ENCODE data around the gene CLIC1. TPM values are rescaled to one million over a fixed set of nuclear protein-coding genes. Genes with fewer than 3 reads are reported as not detected.

The CLIC1 gene
- total and polyA plus RNA-seq, 2 experiments from 2014 or later = 269 to 296 TPM

DNA sequence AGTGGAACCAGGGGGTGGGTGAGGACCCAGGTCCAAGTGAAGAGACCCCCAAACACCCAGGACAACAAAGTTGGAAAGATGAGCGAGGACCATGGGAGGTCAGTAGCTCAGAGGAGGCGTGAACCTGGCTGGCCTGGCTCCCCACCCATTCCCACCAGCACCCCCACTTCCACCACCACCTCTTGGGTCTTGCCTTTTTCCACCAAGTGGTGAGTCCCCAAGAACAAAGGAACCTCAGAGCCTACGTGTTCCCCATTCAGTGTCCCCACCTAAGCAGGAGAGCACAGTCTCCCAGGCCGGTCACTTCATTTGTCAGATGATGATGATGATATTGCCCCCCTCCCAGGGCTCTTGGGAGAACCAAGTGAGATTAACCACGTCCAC, 41.3 kb upstream of the CLIC1 start:
- H3K4me3 Mint-ChIP-seq = no peak overlapping the region
- Histone ChIP-seq H2AFZ (no peak overlapping the region), H3K4me1 (ENCODE audit: insufficient read depth) (no peaks in the 10 kb centered on the region), H3K4me3 (no peak overlapping the region), H3F3A (replicated peaks; ENCODE audit: low read depth) (peaks cover 4% of the 10 kb centered on the region; the same call in 1 of the 2 replicates), H3K9me2 (ENCODE audit: insufficient read depth) (no peaks in the 10 kb centered on the region), H3K79me2 (replicated peaks; ENCODE audit: insufficient read depth) (no peaks in the 10 kb centered on the region), H3K4me2 (no peak overlapping the region), H3K36me3 (ENCODE audit: insufficient read depth) (no peaks in the 10 kb centered on the region), H3K27me3 (ENCODE audit: insufficient read depth) (no peaks in the 10 kb centered on the region), H3K27ac (ENCODE audit: low read depth) (no peak overlapping the region; the same call in 1 of the 2 replicates), H4K20me1 (replicated peaks; ENCODE audit: insufficient read depth) (no peaks in the 10 kb centered on the region; the same call in 1 of the 2 replicates)
- no peaks in the 10 kb centered on the region for H3K4me1 Mint-ChIP-seq
- ATAC-seq (no peak), DNase-seq (ENCODE audit: low spot score) (no peak)
- H3K27me3 Mint-ChIP-seq (ENCODE audit: insufficient read depth, low read depth, poor library complexity) = peaks cover 23% of the 10 kb centered on the region
- peaks cover 27% of the 10 kb centered on the region for H3K36me3 Mint-ChIP-seq (ENCODE audit: low read depth)
- no peak for TF ChIP-seq JUNB (IDR thresholded peaks at IDR 0.05; ENCODE audit: unreplicated experiment)
- no peak for TF ChIP-seq STAT1 (IDR thresholded peaks at IDR 0.05; ENCODE audit: unreplicated experiment)
- TF ChIP-seq EZH2phosphoT487 (IDR thresholded peaks at IDR 0.05; ENCODE audit: unreplicated experiment) = no peak
- TF ChIP-seq, protein P1, sequence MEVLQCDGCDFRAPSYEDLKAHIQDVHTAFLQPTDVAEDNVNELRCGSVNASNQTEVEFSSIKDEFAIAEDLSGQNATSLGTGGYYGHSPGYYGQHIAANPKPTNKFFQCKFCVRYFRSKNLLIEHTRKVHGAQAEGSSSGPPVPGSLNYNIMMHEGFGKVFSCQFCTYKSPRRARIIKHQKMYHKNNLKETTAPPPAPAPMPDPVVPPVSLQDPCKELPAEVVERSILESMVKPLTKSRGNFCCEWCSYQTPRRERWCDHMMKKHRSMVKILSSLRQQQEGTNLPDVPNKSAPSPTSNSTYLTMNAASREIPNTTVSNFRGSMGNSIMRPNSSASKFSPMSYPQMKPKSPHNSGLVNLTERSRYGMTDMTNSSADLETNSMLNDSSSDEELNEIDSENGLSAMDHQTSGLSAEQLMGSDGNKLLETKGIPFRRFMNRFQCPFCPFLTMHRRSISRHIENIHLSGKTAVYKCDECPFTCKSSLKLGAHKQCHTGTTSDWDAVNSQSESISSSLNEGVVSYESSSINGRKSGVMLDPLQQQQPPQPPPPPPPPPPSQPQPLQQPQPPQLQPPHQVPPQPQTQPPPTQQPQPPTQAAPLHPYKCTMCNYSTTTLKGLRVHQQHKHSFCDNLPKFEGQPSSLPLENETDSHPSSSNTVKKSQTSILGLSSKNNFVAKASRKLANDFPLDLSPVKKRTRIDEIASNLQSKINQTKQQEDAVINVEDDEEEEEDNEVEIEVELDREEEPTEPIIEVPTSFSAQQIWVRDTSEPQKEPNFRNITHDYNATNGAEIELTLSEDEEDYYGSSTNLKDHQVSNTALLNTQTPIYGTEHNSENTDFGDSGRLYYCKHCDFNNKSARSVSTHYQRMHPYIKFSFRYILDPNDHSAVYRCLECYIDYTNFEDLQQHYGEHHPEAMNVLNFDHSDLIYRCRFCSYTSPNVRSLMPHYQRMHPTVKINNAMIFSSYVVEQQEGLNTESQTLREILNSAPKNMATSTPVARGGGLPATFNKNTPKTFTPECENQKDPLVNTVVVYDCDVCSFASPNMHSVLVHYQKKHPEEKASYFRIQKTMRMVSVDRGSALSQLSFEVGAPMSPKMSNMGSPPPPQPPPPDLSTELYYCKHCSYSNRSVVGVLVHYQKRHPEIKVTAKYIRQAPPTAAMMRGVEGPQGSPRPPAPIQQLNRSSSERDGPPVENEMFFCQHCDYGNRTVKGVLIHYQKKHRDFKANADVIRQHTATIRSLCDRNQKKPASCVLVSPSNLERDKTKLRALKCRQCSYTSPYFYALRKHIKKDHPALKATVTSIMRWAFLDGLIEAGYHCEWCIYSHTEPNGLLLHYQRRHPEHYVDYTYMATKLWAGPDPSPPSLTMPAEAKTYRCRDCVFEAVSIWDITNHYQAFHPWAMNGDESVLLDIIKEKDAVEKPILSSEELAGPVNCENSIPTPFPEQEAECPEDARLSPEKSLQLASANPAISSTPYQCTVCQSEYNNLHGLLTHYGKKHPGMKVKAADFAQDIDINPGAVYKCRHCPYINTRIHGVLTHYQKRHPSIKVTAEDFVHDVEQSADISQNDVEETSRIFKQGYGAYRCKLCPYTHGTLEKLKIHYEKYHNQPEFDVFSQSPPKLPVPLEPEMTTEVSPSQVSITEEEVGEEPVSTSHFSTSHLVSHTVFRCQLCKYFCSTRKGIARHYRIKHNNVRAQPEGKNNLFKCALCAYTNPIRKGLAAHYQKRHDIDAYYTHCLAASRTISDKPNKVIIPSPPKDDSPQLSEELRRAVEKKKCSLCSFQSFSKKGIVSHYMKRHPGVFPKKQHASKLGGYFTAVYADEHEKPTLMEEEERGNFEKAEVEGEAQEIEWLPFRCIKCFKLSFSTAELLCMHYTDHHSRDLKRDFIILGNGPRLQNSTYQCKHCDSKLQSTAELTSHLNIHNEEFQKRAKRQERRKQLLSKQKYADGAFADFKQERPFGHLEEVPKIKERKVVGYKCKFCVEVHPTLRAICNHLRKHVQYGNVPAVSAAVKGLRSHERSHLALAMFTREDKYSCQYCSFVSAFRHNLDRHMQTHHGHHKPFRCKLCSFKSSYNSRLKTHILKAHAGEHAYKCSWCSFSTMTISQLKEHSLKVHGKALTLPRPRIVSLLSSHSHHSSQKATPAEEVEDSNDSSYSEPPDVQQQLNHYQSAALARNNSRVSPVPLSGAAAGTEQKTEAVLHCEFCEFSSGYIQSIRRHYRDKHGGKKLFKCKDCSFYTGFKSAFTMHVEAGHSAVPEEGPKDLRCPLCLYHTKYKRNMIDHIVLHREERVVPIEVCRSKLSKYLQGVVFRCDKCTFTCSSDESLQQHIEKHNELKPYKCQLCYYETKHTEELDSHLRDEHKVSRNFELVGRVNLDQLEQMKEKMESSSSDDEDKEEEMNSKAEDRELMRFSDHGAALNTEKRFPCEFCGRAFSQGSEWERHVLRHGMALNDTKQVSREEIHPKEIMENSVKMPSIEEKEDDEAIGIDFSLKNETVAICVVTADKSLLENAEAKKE (CRISPR knock-in tag; IDR thresholded peaks at IDR 0.05) = no peak
- TF ChIP-seq, protein P2, sequence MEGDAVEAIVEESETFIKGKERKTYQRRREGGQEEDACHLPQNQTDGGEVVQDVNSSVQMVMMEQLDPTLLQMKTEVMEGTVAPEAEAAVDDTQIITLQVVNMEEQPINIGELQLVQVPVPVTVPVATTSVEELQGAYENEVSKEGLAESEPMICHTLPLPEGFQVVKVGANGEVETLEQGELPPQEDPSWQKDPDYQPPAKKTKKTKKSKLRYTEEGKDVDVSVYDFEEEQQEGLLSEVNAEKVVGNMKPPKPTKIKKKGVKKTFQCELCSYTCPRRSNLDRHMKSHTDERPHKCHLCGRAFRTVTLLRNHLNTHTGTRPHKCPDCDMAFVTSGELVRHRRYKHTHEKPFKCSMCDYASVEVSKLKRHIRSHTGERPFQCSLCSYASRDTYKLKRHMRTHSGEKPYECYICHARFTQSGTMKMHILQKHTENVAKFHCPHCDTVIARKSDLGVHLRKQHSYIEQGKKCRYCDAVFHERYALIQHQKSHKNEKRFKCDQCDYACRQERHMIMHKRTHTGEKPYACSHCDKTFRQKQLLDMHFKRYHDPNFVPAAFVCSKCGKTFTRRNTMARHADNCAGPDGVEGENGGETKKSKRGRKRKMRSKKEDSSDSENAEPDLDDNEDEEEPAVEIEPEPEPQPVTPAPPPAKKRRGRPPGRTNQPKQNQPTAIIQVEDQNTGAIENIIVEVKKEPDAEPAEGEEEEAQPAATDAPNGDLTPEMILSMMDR (conservative IDR thresholded peaks at IDR 0.05; ENCODE audit: low read depth in 2 of 2) = no peak
- TF ChIP-seq CREB1 (CRISPR knock-in tag; IDR thresholded peaks at IDR 0.05; ENCODE audit: low read depth) = no peak
- no peak for TF ChIP-seq ZNF331 (CRISPR knock-in tag; IDR thresholded peaks at IDR 0.05; ENCODE audit: low read depth)
- TF ChIP-seq EZH2 (IDR thresholded peaks at IDR 0.05; ENCODE audit: low read depth, unreplicated experiment) = no peak
- no peak for TF ChIP-seq ZNF114 (CRISPR knock-in tag; IDR thresholded peaks at IDR 0.05)
- TF ChIP-seq, protein P3, sequence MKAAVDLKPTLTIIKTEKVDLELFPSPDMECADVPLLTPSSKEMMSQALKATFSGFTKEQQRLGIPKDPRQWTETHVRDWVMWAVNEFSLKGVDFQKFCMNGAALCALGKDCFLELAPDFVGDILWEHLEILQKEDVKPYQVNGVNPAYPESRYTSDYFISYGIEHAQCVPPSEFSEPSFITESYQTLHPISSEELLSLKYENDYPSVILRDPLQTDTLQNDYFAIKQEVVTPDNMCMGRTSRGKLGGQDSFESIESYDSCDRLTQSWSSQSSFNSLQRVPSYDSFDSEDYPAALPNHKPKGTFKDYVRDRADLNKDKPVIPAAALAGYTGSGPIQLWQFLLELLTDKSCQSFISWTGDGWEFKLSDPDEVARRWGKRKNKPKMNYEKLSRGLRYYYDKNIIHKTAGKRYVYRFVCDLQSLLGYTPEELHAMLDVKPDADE (IDR thresholded peaks at IDR 0.05) = no peak
- TF ChIP-seq POLR2AphosphoS5 (IDR thresholded peaks at IDR 0.05; ENCODE audit: low read depth) = no peak
- TF ChIP-seq, protein P4, sequence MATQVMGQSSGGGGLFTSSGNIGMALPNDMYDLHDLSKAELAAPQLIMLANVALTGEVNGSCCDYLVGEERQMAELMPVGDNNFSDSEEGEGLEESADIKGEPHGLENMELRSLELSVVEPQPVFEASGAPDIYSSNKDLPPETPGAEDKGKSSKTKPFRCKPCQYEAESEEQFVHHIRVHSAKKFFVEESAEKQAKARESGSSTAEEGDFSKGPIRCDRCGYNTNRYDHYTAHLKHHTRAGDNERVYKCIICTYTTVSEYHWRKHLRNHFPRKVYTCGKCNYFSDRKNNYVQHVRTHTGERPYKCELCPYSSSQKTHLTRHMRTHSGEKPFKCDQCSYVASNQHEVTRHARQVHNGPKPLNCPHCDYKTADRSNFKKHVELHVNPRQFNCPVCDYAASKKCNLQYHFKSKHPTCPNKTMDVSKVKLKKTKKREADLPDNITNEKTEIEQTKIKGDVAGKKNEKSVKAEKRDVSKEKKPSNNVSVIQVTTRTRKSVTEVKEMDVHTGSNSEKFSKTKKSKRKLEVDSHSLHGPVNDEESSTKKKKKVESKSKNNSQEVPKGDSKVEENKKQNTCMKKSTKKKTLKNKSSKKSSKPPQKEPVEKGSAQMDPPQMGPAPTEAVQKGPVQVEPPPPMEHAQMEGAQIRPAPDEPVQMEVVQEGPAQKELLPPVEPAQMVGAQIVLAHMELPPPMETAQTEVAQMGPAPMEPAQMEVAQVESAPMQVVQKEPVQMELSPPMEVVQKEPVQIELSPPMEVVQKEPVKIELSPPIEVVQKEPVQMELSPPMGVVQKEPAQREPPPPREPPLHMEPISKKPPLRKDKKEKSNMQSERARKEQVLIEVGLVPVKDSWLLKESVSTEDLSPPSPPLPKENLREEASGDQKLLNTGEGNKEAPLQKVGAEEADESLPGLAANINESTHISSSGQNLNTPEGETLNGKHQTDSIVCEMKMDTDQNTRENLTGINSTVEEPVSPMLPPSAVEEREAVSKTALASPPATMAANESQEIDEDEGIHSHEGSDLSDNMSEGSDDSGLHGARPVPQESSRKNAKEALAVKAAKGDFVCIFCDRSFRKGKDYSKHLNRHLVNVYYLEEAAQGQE (IDR thresholded peaks at IDR 0.05; ENCODE audit: unreplicated experiment) = no peak
- no peak for TF ChIP-seq NANOG (IDR thresholded peaks at IDR 0.05; ENCODE audit: borderline replicate concordance)
- no peak overlapping the region; the same call in 1 of the 2 replicates for H3K27ac Mint-ChIP-seq
- no peaks in the 10 kb centered on the region for H3K9me3 Mint-ChIP-seq
